SK-N-SH (cell line): ENCODE measurements around the gene ISYNA1. TPM values are rescaled to one million over a fixed set of nuclear protein-coding genes. Genes with fewer than 3 reads are reported as not detected.

ENCODE experiments used
- CTCF ChIA-PET: fragments of 300-600, 350-600 bp; formaldehyde crosslinking; extraction: SDS; loops from one replicate; lab custom pipeline; 2021; lab: Yijun Ruan, JAX
- POLR2A ChIA-PET: fragments of 350-600 bp; sonication (Branson Sonifier 250); formaldehyde crosslinking; extraction: SDS; loops from one replicate; lab custom pipeline; 2020; ENCODE audit warnings: antibody characterized with exemption, inconsistent platforms; lab: Yijun Ruan, JAX
- DNase-seq: peaks from one replicate; pipeline ENCODE4 v3.0.0; 2012
- H2AFZ ChIP-seq: fragments of 200-600 bp; sonication (generic); 2 replicates; pipeline ENCODE4 v1.8.1; 2016; ENCODE audit warnings: antibody characterized with exemption, mild to moderate bottlenecking, low read depth
- H3F3A ChIP-seq: fragments of 200-600 bp; sonication (generic); replicated peaks from 2 replicates; pipeline ENCODE3; 2016; ENCODE audit warnings: antibody characterized with exemption, mild to moderate bottlenecking; ENCODE audit not compliant: insufficient read depth
- H3K27ac ChIP-seq, 2 experiments: fragments of 200-500 bp in 1 of 2; fragments of 200-600 bp in 1 of 2; sonication (Bioruptor generic) in 1 of 2; sonication (generic), shearing (Covaris generic) in 1 of 2; 2 replicates each; pipeline versions ENCODE4 v1.5.1 to v1.6.1; 2014 to 2016; ENCODE audit warnings: low read depth in 2 of 2, inconsistent platforms in 1 of 2, low read length in 1 of 2, mild to moderate bottlenecking in 1 of 2, mixed read lengths in 1 of 2
- H3K27me3 ChIP-seq: fragments of 200-600 bp; sonication (generic), shearing (Covaris generic); 2 replicates; pipeline ENCODE4 v1.6.1; 2016; ENCODE audit warnings: mixed run types; ENCODE audit not compliant: insufficient read depth
- H3K36me3 ChIP-seq, 2 experiments: fragments of 200-500 bp in 1 of 2; fragments of 200-600 bp in 1 of 2; sonication (Bioruptor generic) in 1 of 2; sonication (generic) in 1 of 2; replicated peaks in 1 of 2; 2 replicates each; pipeline versions ENCODE3 to v1.5.1; 2014 to 2016; ENCODE audit warnings: low read length in 1 of 2, mild to moderate bottlenecking in 1 of 2; ENCODE audit not compliant: insufficient read depth in 2 of 2, control insufficient read depth in 1 of 2
- H3K4me1 ChIP-seq, 2 experiments: fragments of 200-500 bp in 1 of 2; fragments of 200-600 bp in 1 of 2; sonication (Bioruptor generic) in 1 of 2; sonication (generic), shearing (Covaris generic) in 1 of 2; 2 replicates each; pipeline versions ENCODE4 v1.5.1 to v1.6.1; 2014 to 2016; ENCODE audit warnings: low read depth in 1 of 2, low read length in 1 of 2, mixed run types in 1 of 2; ENCODE audit not compliant: insufficient read depth in 2 of 2, control insufficient read depth in 1 of 2
- H3K4me2 ChIP-seq: fragments of 200-600 bp; sonication (generic), shearing (Covaris generic); 2 replicates; pipeline ENCODE4 v1.6.1; 2017; ENCODE audit warnings: mixed run types
- H3K4me3 ChIP-seq, 2 experiments: fragments of 200-500 bp in 1 of 2; fragments of 200-600 bp in 1 of 2; sonication (Bioruptor generic) in 1 of 2; sonication (generic), shearing (Covaris generic) in 1 of 2; 2 replicates each; pipeline versions ENCODE4 v1.5.1 to v1.8.1; 2014 to 2016; ENCODE audit warnings: low read depth in 2 of 2, inconsistent platforms in 1 of 2, low read length in 1 of 2, mild to moderate bottlenecking in 1 of 2, mixed read lengths in 1 of 2, moderate library complexity in 1 of 2
- H3K79me2 ChIP-seq: fragments of 200-600 bp; sonication (generic); 2 replicates; pipeline ENCODE4 v1.8.1; 2017; ENCODE audit warnings: mild to moderate bottlenecking; ENCODE audit not compliant: insufficient read depth
- H3K9ac ChIP-seq: fragments of 200-600 bp; sonication (generic); 2 replicates; pipeline ENCODE4 v1.6.1; 2017; ENCODE audit warnings: mixed run types
- H3K9me2 ChIP-seq: fragments of 200-600 bp; sonication (generic); 2 replicates; pipeline ENCODE4 v1.6.1; 2017; ENCODE audit warnings: mixed run types
- H3K9me3 ChIP-seq: fragments of 200-600 bp; sonication (generic); 2 replicates; pipeline ENCODE4 v1.6.1; 2017; ENCODE audit warnings: mixed run types, mild to moderate bottlenecking, moderate library complexity
- H4K20me1 ChIP-seq: fragments of 200-600 bp; sonication (generic); 2 replicates; pipeline ENCODE4 v1.6.1; 2017; ENCODE audit warnings: mild to moderate bottlenecking, mixed run types; ENCODE audit not compliant: insufficient read depth
- ELF1 ChIP-seq: IDR thresholded peaks from 2 replicates; pipeline ENCODE4 v1.4.0; 2012
- FOXM1 ChIP-seq: IDR thresholded peaks from 2 replicates; pipeline ENCODE4 v1.4.0; 2012; ENCODE audit warnings: low read depth, mild to moderate bottlenecking
- GABPA ChIP-seq: IDR thresholded peaks from 2 replicates; pipeline ENCODE4 v1.4.0; 2012; ENCODE audit warnings: low read depth, mild to moderate bottlenecking
- MEF2A ChIP-seq: IDR thresholded peaks from 2 replicates; pipeline ENCODE4 v1.4.0; 2012; ENCODE audit warnings: low read depth, borderline replicate concordance
- MXI1 ChIP-seq: IDR thresholded peaks from 2 replicates; pipeline ENCODE4 v1.6.1; 2012; ENCODE audit warnings: mild to moderate bottlenecking, low read depth, low read length, improper control_type of control experiment
- POLR2AphosphoS5 ChIP-seq: IDR thresholded peaks from 2 replicates; pipeline ENCODE4 v1.6.1; 2012; ENCODE audit warnings: low read depth, low read length
- SMC3 ChIP-seq: IDR thresholded peaks from 2 replicates; pipeline ENCODE4 v1.6.1; 2012; ENCODE audit warnings: low read depth, low read length, improper control_type of control experiment
- TCF12 ChIP-seq: IDR thresholded peaks from 2 replicates; pipeline ENCODE4 v1.4.0; 2012
- TEAD4 ChIP-seq: IDR thresholded peaks from 2 replicates; pipeline ENCODE4 v1.4.0; 2012; ENCODE audit warnings: mild to moderate bottlenecking, borderline replicate concordance; ENCODE audit not compliant: insufficient read depth
- WGBS: methylation state at CpG from one replicate; pipeline ENCODE4 v1.1.6; 2017; ENCODE audit warnings: low lambda C conversion rate; 5-methylcytosine and 5-hydroxymethylcytosine counted together
- polyA plus RNA-seq, 3 experiments: library from polyadenylated mRNA; depleted of rRNA; stranded (reverse); fragments of >200 nt; gene quantifications; 2 replicates each; pipeline ENCODE4 v1.2.3, GENCODE V29; 2012
- TF ChIP-seq, protein P1 (sequence below): IDR thresholded peaks from 2 replicates; pipeline ENCODE4 v1.6.1; 2012; ENCODE audit warnings: mild to moderate bottlenecking, low read depth, low read length, moderate library complexity
- TF ChIP-seq, protein P2 (sequence below): IDR thresholded peaks from 2 replicates; pipeline ENCODE4; 2012
- TF ChIP-seq, protein P3 (sequence below): IDR thresholded peaks from 2 replicates; pipeline ENCODE4 v1.4.0; 2012; ENCODE audit warnings: low read depth

The ISYNA1 gene
- polyA plus RNA-seq, 1 of the 3 experiments (the other 2 are of a cell fraction) = 48.0 TPM

DNA sequence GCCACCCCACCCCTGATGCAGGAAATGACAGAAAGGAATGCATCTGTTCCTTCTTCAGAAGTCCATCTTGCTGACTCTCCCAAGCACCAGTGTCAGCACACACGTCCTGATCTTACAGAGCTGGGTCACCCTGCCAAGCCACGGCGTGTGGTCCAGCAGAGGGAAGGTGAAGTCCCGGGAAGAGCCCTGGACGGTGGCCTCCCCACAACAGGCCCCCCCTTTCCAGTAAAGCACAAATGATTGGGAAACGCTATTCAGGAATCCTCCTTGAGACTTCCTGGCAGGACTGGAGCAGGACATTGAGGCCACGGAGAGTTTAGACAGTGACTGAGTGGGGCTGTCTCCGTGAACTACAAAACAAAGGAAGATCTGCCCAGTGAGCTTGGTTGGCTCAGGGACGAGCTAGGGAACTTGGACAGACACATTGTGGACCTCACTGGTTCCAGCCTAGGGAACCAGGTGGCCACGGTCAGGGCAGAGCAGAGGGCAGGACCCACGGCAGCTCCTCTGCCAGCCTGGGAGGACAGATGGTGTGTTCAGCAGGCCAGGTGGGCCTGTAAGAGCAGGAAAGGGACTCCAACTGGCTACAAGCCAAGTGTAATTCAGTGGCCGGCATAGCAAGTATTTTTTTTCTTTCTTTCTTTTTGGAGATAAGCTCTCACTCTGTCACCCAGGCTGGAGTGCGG lies 42.2 kb upstream of the ISYNA1 start:
- Histone ChIP-seq H3K27ac (peak overlapping the region; percentile 40 to 63; a peak in 3 of 4 replicates), H3K79me2 (peaks cover 95% of the 10 kb centered on the region), H3K27me3 (no peaks in the 10 kb centered on the region), H3K4me2 (peak overlapping the region; percentile 35), H3K36me3 (no peaks in the 10 kb centered on the region), H3F3A (peaks cover 4% of the 10 kb centered on the region), H3K4me1 (peaks cover 21 to 29% of the 10 kb centered on the region in 2 experiments; a peak in 2 of 4 replicates), H3K9ac (peak overlapping the region; percentile 0; the same call in 1 of the 2 replicates), H4K20me1 (peaks cover 23% of the 10 kb centered on the region), H3K4me3 (no peak overlapping the region), H2AFZ (no peak overlapping the region), H3K9me2 (no peaks in the 10 kb centered on the region), H3K9me3 (no peaks in the 10 kb centered on the region)
- POLR2A ChIA-PET = no interaction called here
- CTCF ChIA-PET = interaction anchor here (0.8 to 6.1 kb wide), 5 partner anchors 9 to 30 kb away, joined by 3 to 56 read pairs (median 4); no protein-coding TSS in a partner anchor
- WGBS = 69% methylated on average over 10 of the region's 13 CpGs
- TF ChIP-seq GABPA (no peak), POLR2AphosphoS5 (no peak), MEF2A (no peak), TEAD4 (no peak), SMC3 (no peak), TCF12 (no peak), FOXM1 (no peak)
- TF ChIP-seq, protein P1, sequence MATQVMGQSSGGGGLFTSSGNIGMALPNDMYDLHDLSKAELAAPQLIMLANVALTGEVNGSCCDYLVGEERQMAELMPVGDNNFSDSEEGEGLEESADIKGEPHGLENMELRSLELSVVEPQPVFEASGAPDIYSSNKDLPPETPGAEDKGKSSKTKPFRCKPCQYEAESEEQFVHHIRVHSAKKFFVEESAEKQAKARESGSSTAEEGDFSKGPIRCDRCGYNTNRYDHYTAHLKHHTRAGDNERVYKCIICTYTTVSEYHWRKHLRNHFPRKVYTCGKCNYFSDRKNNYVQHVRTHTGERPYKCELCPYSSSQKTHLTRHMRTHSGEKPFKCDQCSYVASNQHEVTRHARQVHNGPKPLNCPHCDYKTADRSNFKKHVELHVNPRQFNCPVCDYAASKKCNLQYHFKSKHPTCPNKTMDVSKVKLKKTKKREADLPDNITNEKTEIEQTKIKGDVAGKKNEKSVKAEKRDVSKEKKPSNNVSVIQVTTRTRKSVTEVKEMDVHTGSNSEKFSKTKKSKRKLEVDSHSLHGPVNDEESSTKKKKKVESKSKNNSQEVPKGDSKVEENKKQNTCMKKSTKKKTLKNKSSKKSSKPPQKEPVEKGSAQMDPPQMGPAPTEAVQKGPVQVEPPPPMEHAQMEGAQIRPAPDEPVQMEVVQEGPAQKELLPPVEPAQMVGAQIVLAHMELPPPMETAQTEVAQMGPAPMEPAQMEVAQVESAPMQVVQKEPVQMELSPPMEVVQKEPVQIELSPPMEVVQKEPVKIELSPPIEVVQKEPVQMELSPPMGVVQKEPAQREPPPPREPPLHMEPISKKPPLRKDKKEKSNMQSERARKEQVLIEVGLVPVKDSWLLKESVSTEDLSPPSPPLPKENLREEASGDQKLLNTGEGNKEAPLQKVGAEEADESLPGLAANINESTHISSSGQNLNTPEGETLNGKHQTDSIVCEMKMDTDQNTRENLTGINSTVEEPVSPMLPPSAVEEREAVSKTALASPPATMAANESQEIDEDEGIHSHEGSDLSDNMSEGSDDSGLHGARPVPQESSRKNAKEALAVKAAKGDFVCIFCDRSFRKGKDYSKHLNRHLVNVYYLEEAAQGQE = no peak
- TF ChIP-seq, protein P2, sequence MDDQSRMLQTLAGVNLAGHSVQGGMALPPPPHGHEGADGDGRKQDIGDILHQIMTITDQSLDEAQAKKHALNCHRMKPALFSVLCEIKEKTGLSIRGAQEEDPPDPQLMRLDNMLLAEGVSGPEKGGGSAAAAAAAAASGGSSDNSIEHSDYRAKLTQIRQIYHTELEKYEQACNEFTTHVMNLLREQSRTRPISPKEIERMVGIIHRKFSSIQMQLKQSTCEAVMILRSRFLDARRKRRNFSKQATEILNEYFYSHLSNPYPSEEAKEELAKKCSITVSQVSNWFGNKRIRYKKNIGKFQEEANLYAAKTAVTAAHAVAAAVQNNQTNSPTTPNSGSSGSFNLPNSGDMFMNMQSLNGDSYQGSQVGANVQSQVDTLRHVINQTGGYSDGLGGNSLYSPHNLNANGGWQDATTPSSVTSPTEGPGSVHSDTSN = no peak
- no peak for DNase-seq

DNA sequence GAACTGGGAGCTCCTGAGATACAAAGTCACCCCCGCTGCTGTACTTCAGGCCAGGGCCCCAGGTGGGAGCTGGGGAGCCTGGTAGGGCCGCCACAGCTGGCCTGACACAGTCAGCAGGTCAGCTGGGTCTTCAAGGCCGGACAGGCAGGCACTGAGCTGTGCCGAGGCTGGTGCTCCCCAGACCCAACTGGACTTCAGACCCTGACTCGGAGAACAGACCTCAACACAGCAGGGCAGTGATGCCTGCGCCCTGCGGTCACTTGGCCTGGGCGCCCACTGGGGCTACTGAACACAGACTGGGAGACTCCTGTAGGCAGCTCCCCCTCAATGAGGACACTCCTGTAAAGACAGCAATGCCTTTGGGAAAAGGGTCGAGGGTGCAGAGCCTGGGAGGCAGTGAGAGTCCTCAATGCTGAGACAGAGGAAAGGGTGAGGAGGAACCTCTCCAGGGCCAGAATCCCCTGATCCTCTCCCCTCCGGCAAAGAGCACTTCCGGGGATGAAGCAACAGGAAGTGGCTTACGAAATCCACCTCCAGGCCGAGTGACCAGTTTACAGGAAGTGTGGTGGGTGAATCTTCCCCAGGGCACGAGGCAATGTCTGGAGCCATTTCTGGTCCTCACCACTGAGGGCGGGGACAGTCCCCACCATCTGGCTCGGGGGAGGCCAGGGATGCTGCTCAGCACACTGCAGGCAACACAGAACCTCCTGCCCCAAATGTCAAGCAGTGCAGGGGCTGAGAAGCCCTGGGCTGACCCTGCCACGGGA lies 40.8 kb upstream of the ISYNA1 start:
- H3K9me2 ChIP-seq = no peaks in the 10 kb centered on the region
- H3K36me3 ChIP-seq = no peaks in the 10 kb centered on the region
- H3K4me2 ChIP-seq = no peak overlapping the region; the same call in 1 of the 2 replicates
- H3K9ac ChIP-seq = peak overlapping the region; percentile 40; the same call in 1 of the 2 replicates
- peak overlapping the region; percentile 5; the same call in 1 of the 2 replicates for H2AFZ ChIP-seq
- peaks cover 4% of the 10 kb centered on the region for H3F3A ChIP-seq
- DNase-seq = peak; percentile 70
- H3K4me3 ChIP-seq = no peak overlapping the region
- H3K27ac ChIP-seq = peak overlapping the region; percentile 60 to 63
- H4K20me1 ChIP-seq = peaks cover 21% of the 10 kb centered on the region; the same call in 1 of the 2 replicates
- peaks cover 21 to 28% of the 10 kb centered on the region in 2 experiments; a peak in 2 of 4 replicates for H3K4me1 ChIP-seq
- ChIA-PET POLR2A (interaction anchor here (0.7 kb wide), 1 partner anchor 352 kb away, joined by 3 read pairs; no protein-coding TSS in a partner anchor), CTCF (interaction anchor here (1.0 to 6.1 kb wide), 7 partner anchors 9 to 207 kb away, joined by 4 to 56 read pairs (median 4); no protein-coding TSS in a partner anchor)
- WGBS = 64% methylated on average over 6 of the region's 17 CpGs
- H3K9me3 ChIP-seq = no peaks in the 10 kb centered on the region
- H3K79me2 ChIP-seq = peaks cover 96% of the 10 kb centered on the region
- no peaks in the 10 kb centered on the region for H3K27me3 ChIP-seq
- TF ChIP-seq, protein P3, sequence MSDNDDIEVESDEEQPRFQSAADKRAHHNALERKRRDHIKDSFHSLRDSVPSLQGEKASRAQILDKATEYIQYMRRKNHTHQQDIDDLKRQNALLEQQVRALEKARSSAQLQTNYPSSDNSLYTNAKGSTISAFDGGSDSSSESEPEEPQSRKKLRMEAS = peak; percentile 67
- TF ChIP-seq ELF1 (peak; percentile 85), GABPA (peak; percentile 74), MXI1 (no peak)
